RWPE1 (cell line): ENCODE measurements around the gene ZFYVE28.

Source experiments
- CTCF ChIA-PET: fragments of 350-600 bp; sonication (Branson Sonifier 250); formaldehyde crosslinking; extraction: SDS; loops from one replicate; lab custom pipeline; 2021; lab: Yijun Ruan, JAX
- POLR2A ChIA-PET: fragments of 400-600 bp; formaldehyde crosslinking; extraction: SDS; loops from one replicate; lab custom pipeline; 2020; ENCODE audit warnings: antibody characterized with exemption; ENCODE audit not compliant: low non-redundant PET; lab: Yijun Ruan, JAX
- DNase-seq: peaks from one replicate; pipeline ENCODE4 v3.0.0; 2012; ENCODE audit warnings: low spot score
- H3K27ac ChIP-seq: fragments of 450-650 bp; 2 replicates; pipeline ENCODE4 v1.5.1; 2017
- TF ChIP-seq, protein P1 (sequence below): fragments of 450-650 bp; conservative IDR thresholded peaks from 2 replicates; pipeline ENCODE4 v1.5.1; 2017; ENCODE audit warnings: low read depth, mild to moderate bottlenecking

ZFYVE28 gene

DNA sequence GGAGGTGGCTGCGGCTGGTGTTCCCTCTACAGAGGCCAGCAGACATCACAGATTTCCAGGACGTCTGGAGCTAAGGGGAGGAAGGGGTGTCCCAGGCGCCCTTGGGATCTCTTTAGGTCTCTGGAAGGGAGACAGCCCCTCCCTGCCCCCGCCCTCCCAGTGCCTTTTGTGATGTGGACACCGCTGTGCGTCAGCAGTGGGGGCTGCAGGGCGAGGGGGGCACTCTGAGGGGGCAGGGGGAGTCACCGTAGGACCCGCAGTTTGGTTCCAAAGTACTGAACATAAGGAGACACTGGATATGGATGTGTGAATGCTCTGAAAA is 130.9 kb downstream of the ZFYVE28 start:
- H3K27ac ChIP-seq = no peak overlapping the region
- ChIA-PET POLR2A (no interaction called here), CTCF (no interaction called here)
- DNase-seq = no peak
- TF ChIP-seq, protein P1, sequence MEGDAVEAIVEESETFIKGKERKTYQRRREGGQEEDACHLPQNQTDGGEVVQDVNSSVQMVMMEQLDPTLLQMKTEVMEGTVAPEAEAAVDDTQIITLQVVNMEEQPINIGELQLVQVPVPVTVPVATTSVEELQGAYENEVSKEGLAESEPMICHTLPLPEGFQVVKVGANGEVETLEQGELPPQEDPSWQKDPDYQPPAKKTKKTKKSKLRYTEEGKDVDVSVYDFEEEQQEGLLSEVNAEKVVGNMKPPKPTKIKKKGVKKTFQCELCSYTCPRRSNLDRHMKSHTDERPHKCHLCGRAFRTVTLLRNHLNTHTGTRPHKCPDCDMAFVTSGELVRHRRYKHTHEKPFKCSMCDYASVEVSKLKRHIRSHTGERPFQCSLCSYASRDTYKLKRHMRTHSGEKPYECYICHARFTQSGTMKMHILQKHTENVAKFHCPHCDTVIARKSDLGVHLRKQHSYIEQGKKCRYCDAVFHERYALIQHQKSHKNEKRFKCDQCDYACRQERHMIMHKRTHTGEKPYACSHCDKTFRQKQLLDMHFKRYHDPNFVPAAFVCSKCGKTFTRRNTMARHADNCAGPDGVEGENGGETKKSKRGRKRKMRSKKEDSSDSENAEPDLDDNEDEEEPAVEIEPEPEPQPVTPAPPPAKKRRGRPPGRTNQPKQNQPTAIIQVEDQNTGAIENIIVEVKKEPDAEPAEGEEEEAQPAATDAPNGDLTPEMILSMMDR = no peak

GRCh38 chr4:2286904-2287593 is 131.4 kb downstream of the ZFYVE28 start:
- DNase-seq = no peak
- ChIA-PET POLR2A (no interaction called here), CTCF (no interaction called here)
- TF ChIP-seq, protein P1 = no peak
- no peak overlapping the region for H3K27ac ChIP-seq

GRCh38 chr4:2285613-2286381 is 132.6 kb downstream of the ZFYVE28 start:
- no peak for DNase-seq
- TF ChIP-seq, protein P1 = no peak
- POLR2A ChIA-PET = no interaction called here
- H3K27ac ChIP-seq = no peak overlapping the region
- CTCF ChIA-PET = no interaction called here

DNA sequence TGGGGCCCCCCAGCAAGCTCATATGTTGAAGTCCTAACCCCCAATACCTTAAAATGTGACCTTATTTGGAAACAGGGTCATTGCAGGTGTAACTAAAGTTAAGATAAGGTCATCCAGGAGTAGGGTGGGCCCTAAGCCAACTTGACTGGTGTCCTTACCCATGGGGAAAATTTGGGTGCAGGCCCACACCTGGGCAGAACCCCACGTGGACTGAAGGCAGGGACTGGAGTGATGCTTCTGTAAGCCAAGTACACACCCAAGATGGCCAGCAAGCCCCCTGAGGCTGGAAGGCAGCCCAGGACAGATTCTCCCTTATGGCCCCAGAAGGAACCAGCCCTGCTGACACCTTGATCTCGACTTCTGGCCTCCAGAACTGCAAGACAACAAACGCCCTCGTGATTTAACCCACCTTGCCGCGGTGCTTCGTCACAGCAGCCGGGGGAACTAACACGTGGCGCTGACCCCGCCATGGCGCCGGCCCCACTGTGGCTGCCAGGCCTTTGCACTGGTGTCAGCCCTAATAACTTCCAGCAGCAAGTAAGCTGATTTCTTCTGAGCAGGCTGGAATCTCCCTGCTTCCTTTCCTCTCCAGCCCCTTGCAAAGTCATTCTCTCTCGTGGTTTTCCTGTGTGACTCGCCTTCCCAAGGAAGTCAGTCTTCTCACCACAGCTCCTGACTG is 133.4 kb downstream of the ZFYVE28 start:
- POLR2A ChIA-PET = no interaction called here
- CTCF ChIA-PET = no interaction called here
- DNase-seq = no peak
- TF ChIP-seq, protein P1 = no peak
- H3K27ac ChIP-seq = no peak overlapping the region

- TF ChIP-seq, protein P1 = no peak
Measured at GRCh38 chr4:2284161-2284933, 134.1 kb downstream of the ZFYVE28 start.

More at GRCh38 chr4:2284161-2284933, 134.1 kb downstream of the ZFYVE28 start:
- DNase-seq = no peak
- CTCF ChIA-PET = interaction anchor here (0.6 kb wide), 1 partner anchor 483 kb away, joined by 3 read pairs; no protein-coding TSS in a partner anchor
- no peak overlapping the region for H3K27ac ChIP-seq
- POLR2A ChIA-PET = interaction anchor here (0.6 kb wide), 1 partner anchor 10 kb away, joined by 4 read pairs; no protein-coding TSS in a partner anchor
